Measurements from ENCODE around the gene PDGFD.

- TF ChIP-seq, protein P1, sequence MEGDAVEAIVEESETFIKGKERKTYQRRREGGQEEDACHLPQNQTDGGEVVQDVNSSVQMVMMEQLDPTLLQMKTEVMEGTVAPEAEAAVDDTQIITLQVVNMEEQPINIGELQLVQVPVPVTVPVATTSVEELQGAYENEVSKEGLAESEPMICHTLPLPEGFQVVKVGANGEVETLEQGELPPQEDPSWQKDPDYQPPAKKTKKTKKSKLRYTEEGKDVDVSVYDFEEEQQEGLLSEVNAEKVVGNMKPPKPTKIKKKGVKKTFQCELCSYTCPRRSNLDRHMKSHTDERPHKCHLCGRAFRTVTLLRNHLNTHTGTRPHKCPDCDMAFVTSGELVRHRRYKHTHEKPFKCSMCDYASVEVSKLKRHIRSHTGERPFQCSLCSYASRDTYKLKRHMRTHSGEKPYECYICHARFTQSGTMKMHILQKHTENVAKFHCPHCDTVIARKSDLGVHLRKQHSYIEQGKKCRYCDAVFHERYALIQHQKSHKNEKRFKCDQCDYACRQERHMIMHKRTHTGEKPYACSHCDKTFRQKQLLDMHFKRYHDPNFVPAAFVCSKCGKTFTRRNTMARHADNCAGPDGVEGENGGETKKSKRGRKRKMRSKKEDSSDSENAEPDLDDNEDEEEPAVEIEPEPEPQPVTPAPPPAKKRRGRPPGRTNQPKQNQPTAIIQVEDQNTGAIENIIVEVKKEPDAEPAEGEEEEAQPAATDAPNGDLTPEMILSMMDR (optimal IDR thresholded peaks at IDR 0.05 in 1 of 3, IDR thresholded peaks at IDR 0.05 in 1 of 3, conservative IDR thresholded peaks at IDR 0.05 in 1 of 3; ENCODE audit: extremely low read depth in 1 of 3, insufficient read depth in 2 of 3, low read length in 3 of 3), result no peak
- no peak for TF ChIP-seq EZH2 (IDR thresholded peaks at IDR 0.05; ENCODE audit: low read length)
Observed at GRCh38 chr11:104098555-104098954, 65.4 kb downstream of the PDGFD start.
